Measurements from ENCODE around the gene ITGA2B.
A peak's percentile ranks its signal among the peaks of the same experiment; 100 is the strongest.
"Not testable (repeated sequence)": the region's sequence is repeated elsewhere in the genome, so short reads cannot be mapped to it uniquely, and the experiment has no call there.

Gene ITGA2B

DNA sequence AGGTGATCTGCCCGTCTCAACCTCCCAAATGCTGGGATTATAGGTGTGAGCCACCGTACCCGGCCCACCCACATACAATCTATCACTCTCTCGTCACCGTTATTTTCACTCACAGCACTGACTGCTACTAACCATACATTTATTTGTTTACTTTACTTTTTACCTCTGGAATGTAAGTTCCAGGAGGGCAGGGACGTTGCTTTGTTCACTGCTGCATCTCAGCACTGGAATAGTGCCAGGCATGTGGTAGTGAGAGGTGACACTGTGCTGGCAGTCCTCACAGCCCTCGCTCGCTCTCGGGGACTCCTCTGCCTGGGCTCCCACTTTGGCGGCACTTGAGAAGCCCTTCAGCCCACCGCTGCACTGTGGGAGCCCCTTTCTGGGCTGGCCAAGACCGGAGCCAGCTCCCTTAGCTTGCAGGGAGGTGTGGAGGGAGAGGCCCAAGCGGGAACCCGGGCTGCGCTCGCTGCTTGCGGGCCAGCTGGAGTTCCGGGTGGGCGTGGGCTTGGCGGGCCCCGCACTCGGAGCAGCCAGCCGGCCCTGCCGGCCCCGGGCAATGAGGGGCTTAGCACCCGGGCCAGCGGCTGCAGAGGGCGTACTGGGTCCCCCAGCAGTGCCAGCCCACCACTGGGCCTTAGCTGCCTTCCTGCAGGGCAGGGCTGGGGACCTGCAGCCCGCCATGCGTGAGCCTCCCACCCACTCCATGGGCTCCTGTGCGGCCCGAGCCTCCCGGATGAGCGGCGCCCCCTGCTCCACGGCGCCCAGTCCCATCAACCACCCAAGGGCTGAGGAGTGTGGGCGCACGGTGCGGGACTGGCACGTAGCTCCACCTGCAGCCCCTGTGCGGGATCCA lies 20.8 kb downstream of the ITGA2B start:
- not testable (repeated sequence) for DNase-seq (ENCODE audit: low spot score)

DNA sequence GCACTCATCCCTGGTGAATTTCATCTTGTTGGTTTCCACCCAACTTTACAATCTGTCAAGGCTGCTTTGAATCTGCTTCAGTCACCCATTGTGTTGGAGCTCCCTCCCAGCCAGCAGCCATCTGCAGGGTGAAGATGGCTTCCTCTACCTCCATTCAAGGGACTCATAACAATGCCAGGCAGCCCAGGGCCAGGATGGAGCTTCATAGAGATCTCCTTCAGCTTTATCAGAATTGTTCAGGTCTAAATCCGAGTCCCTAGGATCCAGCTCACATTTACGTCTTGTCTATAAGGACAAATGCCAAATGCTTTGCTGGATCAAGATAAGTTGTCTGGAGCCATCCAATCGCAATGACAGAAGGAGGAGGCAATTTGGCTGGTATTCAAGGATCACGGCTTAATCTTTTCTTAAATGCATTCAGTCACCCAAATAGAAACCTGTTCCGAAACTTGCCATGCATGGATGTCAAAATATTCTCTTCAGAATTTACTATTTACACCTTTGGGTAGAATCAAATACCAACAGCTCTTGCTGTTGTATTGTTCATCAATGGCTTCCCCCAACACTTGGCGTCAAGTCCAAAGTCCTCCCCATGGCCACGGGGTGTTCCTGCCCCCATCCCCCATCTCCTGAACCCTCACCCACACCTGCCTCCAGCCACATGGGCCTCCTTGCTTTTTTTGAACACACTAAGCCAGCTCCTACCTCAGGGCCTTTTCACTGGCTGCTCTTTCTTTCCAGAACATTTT lies 22.0 kb downstream of the ITGA2B start:
- DNase-seq (ENCODE audit: low spot score) = no peak

DNA sequence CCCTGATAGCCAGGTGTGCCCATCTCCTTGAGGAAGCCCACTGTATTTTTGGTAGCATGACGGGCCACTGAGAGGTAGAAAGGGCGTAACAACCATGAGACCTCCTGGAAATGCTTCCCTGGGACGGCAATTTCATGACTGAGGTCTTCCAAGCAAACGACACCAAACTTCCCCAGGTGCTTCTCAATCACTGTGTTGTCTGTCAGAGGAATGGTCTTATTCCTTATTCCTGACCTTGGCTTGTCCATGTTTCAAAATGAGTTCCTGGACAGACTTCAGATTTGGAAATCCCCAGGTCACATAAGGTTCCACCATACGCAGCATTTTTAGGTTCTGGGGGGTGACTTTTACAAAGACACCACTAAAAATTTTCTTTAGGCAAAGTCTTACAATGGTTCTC lies 24.4 kb downstream of the ITGA2B start:
- DNase-seq (ENCODE audit: low spot score) = not testable (repeated sequence)

DNA sequence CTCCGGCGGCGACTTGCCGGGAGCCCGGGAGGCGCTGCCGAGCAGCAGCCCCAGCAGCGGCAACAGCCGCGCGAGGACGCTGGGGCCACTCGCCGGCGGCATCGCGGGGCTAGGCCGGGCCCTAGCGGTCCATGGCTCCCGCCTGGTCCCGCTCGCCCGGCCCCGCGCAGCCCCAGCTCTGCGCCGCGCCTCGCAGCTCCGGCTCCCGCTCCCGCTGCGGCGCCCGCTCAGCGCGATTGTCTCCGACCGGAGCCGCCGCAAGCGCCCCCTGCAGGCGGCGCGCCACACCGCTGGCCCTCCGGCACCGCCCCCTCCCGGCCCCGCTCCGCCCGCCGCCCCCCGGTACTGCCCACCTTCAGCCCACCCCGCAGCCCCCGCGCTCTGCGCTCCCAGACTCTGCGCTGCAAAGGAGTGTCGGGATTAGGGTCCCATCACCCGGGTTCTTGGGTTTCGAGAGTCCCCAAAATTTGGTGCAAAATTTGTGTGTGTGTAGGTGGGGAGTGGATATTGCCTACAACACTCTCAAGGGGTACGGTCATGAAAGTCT lies 25.8 kb downstream of the ITGA2B start, which contains the start of gene FAM171A2:
TSS of gene FAM171A2 (minus strand) at position 241 of the 547 bp plus-strand sequence. CDS start at position 102, 139 bp downstream.
- DNase-seq (ENCODE audit: low spot score) = peak; percentile 84

DNA sequence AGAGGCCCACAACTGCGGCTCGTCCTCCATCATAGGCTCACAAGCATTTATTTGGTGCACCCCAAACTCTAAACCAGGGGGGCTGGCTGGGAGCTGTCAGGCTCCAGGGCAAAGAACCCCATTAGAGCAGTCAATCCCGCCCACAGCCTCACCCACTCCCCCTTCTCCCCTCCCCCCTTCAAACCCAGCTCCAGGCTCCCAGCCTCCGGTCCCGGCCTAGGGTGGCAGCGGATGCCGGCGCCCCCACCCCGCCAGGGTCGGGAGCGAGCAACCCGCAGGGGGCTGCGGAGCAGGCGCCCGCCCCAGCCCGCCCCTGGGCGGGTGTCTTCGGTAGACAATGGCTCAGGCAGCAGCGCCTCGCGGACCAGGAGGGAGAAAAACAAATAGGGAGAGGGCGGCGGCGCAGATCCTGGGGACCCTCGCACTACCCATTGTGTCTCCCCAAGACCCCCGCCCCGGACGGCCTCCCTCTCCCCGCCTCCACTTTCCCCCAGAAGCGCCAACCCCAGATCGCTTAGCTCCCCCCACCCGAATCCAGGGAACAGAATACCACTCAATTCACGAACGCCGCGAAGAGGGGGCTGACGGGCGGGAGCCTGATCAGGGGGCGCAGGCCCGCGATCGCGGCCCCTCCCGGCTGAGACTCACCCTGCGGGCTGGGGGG lies 26.4 kb downstream of the ITGA2B start:
- DNase-seq (ENCODE audit: low spot score) = no peak

DNA sequence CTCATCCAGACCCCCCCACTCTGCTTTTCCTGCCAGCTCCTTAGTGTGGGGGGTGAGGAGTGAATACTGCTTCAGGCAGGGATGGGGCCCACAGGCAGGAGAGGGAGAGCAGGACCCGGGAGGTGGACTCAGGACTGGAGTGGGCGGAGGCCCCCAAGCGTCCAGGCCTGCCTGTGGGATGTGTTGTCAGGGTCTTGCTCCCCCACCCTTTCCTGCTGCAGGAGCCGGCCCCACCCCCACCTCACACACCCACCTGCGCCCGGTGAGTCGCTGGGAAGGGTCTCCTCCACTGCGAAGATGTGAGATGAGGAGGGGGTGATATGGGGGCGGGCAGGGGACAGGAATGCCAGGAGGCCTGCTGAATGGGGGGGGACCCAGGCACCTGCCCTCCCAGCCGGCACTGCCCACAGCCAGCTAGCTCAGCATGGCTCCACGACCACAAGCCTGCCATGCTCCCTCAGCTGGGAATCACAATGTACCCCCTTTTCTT lies 26.9 kb downstream of the ITGA2B start:
- DNase-seq (ENCODE audit: low spot score) = no peak

DNA sequence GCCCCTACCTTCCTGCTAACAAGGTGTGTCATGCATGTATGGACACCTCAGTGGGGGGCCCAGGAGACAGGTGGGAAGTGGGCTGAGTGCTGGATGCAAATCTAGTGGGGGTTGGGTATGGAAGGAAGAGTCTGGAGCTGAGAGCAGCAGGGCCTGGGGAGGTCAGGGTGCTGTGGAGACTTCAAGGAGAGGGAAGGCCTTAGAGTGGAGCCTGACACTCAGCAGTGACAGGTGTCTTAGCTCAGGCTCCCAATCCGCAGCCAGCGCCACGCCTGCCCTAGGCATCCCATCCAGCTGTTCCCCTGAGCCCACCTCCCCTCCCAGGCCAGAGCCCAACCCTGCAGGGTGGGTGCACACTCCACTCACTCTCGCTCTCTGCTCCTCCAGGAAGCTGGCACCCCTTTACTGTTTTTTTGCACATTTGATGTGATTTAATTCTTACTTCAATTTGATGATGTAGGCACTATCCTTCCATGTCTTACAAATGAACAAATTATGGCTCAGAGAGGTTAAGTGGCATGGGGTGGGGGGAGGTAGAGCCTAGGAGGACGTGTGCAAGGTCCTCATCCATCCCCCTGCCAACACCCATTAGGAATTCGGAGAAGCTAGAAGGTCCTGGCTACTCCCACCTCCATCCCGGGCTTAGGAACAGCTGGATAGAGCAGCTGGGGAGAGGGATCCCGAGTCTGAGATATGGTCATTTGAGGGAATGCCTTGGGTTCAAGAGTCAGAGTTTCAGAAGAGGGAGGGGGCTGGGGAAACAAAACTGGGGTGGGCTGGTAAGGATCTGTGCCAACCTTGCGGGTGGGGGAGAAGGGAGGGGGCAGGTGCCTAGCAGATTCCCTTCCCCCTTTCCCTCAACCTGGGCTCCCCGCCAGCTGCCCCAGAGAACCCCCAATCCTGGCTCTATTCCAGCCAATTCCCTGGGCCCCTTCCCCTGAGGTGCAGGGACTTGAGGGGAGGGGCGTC lies 27.9 kb downstream of the ITGA2B start:
- no peak for DNase-seq (ENCODE audit: low spot score)

DNA sequence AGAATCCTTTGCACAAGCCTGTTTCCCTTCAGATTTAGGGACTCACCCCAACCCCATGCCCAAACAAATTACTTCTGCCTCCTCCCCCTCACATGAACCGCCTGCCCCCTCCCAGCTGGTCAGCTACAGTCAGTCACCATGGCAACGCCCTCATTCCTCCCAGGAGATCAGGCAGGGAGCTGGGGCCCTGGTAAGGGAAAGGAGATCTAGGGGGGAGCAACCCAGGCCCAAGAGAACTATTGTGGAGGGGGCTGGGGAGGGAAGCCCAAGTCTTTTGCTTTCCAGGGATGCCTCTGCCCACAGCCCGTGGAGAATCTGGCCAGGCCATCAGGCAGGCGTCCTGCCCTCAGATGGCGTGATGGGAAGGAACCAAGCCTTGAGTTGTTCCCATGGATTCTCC lies 28.6 kb downstream of the ITGA2B start:
- no peak for DNase-seq (ENCODE audit: low spot score)

DNA sequence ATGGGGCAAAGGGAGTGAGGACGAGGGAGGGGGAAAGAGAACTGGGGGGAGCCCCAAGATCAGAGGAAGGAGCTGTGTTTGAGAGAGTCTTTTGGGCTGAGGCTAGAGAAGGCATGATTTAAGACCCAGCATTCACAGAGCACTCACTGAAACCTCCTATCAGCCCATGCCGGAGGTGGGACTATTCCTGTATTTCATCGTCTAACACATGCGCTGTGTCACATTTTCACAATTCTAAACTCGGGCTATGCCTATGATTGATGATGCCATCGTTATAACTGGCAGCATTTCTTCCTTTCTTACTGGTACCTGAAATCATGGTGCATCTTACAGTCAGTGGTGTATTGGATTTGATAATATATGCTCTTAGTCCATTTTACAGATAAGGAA lies 29.3 kb downstream of the ITGA2B start:
- DNase-seq (ENCODE audit: low spot score) = no peak

DNA sequence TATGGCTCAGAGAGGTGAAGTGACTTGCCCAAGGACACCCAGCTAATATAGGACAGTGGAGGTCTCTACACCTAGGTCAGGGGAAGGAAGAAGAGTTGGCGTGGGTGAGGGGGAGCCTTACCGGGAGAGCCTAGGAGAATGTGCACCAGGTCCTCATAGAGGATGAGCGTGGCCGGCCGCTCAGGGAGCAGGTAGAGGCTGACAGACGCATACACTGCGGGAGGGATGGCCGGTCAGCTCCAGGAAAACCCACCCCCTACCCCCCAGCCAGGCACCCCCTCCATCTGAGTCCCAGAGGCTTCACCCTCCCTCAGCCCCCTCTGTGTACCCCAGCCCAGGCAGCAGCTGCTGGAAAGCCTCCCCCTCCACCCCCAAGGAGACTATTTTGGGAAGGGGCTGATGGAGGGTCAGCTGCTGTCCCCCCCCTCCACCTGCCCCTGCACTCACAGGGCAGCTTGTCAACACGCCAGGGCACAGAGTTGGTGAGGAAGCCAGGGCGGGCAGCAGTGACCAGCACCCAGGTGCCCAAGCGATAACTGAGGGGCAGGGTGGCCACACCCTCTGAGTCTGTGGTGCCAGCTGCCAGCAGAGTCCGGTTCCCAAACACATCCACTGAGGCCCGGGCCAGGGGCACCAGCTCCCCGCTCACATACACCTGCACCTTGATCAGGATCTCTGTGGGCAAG lies 29.8 kb downstream of the ITGA2B start:
- no peak for DNase-seq (ENCODE audit: low spot score)

DNA sequence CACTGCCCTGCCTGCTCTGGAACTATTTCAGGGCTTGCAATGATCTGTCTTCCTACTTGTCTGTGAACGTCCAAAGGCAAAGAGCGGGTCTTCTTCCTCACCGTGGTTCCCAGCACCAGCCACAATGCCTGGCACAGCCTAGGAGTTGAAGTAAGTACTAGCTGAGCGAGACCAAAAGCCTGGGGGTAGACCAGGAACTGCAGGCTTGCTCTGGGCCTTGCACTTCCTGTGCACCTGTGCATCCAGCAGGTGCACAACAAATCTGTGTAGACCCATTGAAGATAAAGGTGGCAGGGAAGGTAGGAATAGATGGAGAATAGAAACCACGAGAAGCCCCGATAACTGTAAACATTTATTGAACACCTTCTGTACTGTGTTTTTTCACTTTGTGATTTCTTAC lies 30.4 kb downstream of the ITGA2B start:
- no peak for DNase-seq (ENCODE audit: low spot score)

DNA sequence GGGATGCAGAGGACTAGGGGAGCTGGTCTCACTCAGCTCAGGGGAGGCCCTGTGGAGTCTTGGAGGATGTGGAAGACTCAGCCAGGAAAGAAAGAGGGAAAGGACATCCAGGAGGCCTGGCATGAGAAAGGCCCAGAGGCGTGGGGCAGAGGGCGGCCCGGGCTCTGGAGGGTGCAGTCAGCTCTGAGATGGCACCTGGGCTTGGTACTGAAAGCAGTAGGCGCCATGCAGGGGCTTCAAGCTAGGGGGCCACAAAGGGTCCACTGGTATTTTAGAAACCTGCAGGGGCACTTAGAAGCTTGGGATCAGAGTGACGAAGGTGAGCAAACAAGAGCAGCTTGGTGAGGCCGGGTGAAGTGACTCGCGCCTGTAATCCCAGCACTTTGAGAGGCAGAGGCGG lies 31.4 kb downstream of the ITGA2B start:
- no peak for DNase-seq (ENCODE audit: low spot score)

DNA sequence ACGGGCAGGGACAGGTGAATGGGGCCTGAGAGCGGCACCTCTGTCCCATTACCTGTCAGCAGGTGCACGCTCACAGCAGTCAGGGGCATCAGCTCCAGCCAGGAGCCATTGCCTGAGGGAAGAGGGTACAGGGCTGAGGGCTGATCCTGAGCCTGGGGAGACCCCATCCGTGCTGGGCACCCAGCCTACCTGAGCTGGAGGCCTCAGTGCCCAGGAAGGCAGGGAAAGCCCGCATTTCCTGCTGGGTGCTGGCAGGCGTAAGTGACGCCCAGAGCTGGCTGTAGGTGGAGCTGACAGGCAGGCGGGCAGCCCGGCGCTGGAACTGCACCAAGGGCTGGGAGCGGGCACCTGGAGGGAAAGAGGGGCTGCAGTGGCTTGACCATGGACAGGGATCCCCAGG lies 33.2 kb downstream of the ITGA2B start:
- DNase-seq (ENCODE audit: low spot score) = no peak

DNA sequence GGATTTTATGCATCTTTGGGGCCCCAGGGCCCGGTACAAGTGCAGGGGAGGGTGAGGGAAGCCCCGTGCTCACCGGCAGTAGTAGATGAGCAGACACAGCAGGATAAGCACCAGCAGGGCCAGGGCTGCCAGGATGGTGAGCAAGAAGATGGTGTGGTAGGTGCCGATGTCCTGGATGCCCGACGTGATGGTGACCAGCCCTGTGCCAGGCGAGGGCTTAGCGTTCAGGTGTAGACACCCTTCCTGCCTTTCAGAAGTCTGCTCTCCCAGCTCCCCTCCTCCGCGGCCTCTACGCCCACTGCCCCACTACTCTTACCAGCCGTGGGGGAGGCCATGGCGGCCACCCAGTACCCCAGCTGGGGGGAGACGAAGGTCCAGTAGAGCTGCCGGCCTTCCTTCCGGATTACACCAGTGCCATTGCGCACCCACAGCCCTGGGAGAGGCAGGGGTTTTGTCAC lies 33.8 kb downstream of the ITGA2B start:
- DNase-seq (ENCODE audit: low spot score) = no peak

DNA sequence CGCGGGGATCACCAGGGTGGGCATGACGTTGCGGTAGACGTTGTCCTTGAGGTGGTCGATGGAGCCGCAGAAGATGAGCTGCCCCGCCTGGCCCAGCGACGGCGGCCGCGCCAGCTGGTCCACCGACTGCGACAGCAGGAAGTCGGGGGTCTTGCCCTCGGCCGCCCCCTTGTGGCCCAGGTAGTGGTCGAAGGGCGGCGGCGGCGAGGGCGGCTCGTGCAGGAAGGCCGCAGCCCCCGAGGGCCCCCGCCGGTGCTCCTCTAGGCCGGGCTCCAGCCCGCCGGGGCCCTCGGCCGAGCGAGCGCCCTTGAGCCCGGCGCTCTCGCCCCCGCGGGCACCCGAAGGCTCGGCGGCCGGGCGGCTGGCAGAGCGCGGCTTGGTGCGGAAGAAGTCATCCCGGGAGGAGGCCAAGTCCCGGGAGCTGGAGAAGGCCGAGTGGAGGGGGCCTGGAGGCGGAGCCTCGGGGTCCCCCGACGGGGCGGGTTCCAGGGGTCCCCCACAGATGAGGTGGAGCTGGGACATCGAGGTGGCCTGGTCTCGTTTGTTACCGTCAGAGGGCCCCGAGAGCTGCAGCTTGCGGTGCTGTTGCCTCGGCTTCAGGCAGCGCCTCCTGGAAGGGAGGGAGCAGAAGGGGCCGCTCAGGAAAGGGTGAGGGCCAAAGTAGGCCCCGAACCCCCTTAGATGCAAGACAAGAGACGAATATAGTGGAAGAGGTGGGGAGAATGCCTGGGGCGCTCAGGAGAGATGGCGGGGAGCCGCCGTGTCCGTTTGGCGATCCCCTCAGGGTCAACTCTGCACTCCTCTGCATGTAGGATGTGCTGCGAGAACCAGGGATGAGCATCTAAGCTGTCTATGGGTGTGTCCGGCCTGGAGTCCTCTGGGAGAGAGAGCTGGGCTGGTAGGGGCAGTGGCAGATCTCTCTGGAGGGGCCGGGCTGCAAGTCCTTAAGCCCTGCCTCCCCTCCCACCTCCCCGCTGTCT lies 34.6 kb downstream of the ITGA2B start:
- peak; percentile 85 for DNase-seq (ENCODE audit: low spot score)

DNA sequence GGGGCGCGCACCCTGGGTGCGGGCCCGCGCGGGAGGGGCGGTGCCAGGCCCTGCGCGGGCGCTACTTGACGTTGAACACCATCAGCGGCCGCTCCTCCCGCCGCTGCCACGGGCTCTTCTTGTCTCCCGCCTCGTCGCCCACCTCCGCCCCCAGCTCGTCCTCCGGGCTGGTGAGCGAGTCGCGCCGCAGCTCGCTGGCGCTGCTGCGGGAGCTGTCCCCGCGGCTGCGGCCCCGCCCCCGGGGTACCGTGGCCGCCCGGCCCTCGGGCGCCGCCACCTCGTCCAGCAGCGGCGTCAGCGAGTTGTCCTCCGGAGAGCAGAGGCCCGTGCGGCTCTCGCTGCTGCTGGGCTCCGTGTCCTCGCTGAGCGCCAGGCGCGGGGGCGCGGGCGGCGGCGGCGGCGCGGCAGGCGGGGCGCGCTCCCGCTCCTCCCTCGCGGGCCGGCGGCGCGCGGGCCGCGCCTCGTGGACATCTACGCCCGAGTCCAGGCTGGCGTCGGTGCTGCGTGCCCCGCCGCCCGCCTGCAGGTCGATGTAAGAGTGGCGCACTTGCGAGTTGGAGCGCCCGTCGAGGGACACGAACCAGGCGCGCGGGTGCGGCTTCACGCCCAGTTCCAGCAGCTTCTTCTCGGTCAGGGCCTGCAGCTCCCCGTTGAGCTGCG lies 35.6 kb downstream of the ITGA2B start:
- no peak for DNase-seq (ENCODE audit: low spot score)

DNA sequence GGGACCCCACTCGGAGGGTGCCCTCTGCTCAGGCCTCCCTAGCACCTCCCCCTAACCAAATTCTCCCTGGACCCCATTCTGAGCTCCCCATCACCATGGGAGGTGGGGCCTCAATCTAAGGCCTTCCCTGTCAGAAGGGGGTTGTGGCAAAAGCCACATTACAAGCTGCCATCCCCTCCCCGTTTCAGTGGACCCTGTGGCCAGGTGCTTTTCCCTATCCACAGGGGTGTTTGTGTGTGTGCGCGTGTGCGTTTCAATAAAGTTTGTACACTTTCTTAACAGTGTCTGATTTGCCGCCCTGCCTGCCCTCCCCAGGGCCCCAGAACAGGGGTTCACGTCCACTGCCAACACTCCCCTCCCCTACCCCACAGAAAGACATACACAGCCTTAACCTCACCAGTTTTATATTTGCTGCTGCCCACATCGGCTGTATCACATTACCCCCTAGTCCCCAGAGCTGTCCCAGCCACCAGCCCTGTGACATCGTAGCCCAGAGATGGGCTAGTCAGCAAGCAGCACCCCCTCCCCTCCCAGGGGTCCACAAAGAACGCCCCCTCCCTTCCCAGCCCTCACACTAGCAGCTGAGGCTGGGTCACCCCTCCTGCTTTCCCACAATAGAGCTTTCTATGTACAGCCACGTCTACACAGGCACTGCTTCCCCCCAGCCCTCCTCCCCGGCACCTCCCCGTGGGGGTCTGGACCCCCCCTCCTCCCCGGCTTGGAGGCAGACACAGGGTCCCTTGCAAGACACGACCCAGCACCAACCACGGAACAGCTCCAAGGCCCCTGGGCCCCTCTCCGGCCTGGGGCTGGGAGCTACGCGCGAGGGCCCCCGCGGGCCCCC lies 36.4 kb downstream of the ITGA2B start:
- DNase-seq (ENCODE audit: low spot score) = no peak
